Measurements from ENCODE around the gene SPP2.

The SPP2 gene

GRCh38 chr2:234044157-234044556 is 6.3 kb upstream of the SPP2 start:
- no peak for DNase-seq

GRCh38 chr2:234046521-234046920 is 4.0 kb upstream of the SPP2 start:
- no peak for DNase-seq

GRCh38 chr2:234047361-234047760 is 3.1 kb upstream of the SPP2 start:
- no peak for DNase-seq

DNA sequence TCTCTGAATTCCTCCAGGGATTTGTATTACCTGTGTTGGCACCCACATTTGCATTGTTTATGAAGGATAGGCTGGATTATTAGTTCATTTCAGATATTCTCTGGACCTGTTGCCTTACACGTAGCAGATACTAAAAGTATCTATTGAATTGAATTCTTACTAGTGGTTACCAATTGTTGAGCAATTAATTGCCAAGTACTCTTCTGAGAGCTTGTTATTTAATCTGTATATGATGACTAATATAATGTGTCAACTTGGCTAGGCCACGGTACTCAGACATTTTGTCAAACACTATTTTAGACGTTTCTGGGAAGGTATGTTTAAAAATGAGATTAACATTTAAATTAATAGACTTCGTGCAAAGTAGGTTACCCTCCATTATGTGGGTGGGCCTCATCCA is 2.5 kb upstream of the SPP2 start:
- no peak for DNase-seq

- no peak for DNase-seq
Measured at GRCh38 chr2:234051374-234052070, 1.0 kb downstream of the SPP2 start.

DNA sequence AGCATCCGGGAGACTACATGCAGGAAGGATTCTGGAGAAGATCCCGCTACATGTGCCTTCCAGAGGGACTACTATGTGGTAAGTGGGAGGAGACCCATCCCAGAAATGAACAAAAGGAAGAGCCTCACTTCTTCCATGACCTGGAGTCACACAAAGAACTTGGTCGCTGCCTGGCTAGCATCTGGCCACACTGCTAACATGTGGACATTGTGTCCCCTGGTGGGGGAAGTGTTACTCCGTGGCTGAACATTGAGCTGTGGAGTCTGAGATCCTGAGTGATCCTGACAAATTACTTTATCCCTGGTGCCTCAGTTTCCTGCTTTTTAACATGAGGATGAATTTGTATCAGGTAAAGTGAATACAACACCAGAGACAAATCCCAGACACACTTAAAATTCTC is 8.4 kb downstream of the SPP2 start:
- DNase-seq = no peak

GRCh38 chr2:234060236-234060635 is 9.7 kb downstream of the SPP2 start:
- no peak for DNase-seq

- no peak for DNase-seq
Measured at GRCh38 chr2:234061624-234062257, 11.2 kb downstream of the SPP2 start.

DNA sequence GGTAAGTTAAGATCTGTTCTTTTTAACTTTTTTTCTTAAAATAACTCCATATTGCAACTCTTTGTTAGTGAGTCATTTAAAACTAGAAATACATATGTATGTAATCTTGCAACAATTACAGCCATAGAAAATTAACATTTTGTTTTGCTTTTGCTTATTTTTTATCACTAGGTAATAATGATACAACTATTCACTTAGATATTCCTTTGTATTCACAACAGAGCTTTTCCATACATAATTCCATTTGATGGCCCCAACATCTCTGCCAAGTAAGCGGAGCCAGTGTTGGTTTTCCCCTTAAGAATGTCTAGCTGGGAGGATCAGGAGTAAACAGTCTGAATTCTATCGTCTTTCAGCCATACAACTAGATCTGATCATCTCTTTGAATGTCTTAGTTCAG is 16.1 kb downstream of the SPP2 start:
- DNase-seq = no peak

- DNase-seq = no peak
Measured at GRCh38 chr2:234071664-234072063, 21.2 kb downstream of the SPP2 start.

DNA sequence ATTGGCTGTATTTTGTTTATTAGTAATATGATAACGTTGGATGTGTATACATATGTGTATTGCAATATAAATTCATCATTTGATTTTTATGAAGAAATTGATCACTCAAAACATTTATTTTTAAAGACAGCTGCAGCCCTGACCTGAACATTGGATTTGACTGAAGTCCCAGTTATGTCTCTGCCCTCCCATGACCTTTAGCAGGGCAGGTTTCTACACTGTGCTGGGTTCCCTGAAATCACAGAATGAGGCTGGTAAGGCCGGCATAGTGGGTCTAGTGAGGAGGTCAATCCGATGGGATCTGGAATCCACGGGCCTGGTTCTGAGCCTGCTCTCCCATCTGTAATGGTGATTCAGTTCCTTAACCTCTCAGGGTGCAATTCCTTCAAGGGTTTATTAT is 22.0 kb downstream of the SPP2 start:
- DNase-seq = no peak

DNA sequence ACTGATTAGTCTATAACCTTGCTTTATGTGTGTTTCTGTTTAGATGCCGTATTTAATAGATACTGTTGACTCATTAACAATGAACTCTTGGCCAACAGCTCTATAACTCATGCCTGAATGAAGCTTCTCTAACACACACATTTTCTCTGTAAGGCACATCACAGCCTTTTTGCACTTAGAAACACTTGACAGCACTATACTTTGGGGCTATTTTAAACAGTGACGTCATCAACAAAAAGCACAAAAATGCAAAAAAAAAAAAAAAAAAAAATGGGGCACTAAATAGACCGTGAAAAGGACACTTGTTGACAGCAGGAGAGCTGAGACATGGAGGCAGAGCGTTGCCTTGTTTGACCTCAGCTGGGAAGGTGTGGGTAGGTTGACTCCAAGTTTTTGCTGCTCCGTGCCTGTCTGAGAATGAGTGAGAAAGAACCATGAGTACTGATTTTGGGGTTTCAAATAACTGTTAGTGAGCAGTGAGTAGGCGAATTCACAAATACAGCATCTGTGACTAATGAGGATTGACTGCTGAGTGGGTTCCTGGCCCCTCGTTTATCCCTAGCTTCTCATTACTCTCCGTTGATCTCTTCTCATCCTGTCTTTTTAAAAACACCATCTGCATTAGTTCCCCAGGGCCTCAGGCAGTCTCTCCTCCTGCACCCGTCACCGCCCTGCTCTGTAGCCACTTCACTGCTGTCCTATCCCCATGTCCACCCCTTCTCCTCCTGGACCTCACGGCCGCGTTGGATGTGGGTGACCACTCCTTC is 24.4 kb downstream of the SPP2 start:
- DNase-seq = no peak

GRCh38 chr2:234075518-234075915 is 25.0 kb downstream of the SPP2 start:
- no peak for DNase-seq

DNA sequence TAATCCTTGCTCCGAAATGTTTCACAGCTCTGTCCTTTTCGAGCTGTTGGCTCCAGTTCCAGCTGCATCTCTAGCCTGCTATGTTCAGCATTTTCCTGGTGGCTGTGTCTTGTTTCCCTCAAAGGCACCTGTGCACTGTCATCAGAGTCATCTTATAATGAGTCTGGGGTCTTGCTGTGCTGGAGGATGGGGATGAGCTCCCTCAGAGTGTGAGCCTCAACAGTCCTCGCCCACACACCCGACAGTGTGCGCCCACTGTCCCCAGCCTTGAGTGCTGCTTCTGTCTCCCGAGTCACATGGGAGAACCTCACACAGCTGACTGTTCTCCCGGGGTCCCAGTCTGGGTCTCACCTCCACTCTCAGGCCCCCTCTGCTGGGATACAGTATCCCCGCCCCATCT is 25.4 kb downstream of the SPP2 start:
- DNase-seq = no peak

DNA sequence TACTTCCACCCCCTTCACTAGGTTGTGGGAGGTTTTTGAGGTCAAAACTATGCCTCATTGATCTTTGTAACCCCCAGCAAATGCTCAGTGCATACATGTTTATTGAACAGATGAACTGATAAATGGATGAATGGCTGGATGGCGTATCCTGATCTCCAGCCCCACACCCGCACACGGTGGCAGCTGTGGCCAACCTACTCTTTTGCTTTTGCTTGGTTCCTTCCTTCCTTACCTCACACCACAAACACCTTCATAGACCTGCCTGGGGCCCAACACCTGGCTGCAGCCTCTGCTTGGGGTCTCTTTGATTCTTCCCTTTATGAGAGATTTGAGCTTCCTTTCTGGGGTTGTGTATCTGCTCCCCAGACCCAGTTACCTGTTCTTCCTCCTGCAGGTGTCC is 25.9 kb downstream of the SPP2 start:
- DNase-seq = no peak

GRCh38 chr2:234078129-234078528 is 27.6 kb downstream of the SPP2 start:
- no peak for DNase-seq

DNA sequence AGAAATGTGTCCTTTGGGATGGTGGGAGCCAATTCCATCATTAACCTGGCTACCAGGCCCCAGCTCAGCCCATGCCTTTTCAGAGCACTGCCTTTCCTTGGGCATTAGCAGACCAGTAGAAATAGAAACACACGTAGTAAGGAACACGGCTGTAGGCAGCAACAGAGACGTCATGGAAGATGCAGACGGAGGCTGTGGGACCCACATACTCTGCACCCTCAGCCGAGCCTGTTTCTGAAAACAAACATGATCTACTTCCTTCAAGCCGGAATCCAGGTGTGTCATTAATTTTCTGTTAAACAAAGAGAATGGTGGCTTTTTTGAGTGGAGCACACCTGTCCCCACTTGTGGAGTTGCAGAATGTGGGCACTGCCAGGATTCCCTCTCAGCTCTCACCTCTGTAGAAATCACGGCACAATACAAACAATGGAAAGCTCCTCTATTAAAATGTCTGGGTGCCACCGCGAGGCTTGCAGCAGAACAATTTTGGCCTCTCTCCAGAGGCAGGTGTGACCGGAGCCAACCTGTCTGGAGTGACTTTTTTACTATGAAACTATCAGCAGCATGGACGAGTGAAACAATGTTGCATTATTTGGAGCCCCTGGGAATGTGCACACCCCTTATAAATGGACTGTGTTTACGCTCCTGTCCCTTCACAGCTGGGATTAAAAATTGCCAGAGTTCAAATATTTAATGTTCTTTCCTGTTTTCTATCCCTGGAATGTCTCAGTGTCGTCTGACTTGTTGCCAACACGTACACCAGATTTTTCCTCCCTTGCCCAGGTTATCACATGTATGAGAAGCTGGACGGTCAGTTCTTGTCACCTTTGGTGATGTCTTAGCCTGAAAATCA is 31.7 kb downstream of the SPP2 start:
- DNase-seq = no peak

- DNase-seq = no peak
Measured at GRCh38 chr2:234083572-234084348, 33.3 kb downstream of the SPP2 start.

DNA sequence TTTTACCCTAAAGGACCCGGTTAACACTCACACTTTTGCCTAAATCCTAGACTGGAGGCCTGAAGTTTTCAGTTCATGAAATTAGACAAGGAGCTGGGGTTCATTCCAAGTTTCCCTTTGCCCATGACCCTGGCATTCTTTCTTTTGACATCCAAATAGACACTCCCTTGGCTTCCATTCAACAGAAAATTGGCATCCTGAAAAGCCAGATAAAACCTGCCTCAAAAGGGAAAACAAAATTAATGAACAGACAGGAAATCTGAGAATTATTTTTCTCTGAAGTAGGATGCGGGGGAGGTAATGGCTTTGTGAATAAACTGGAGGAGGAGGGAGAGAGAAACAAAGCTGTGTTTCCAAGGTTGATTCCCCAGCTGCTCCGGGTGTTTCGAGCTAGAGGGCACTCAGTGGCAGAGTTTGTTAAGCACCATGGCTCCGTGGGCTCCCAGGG is 41.0 kb downstream of the SPP2 start:
- DNase-seq = no peak

DNA sequence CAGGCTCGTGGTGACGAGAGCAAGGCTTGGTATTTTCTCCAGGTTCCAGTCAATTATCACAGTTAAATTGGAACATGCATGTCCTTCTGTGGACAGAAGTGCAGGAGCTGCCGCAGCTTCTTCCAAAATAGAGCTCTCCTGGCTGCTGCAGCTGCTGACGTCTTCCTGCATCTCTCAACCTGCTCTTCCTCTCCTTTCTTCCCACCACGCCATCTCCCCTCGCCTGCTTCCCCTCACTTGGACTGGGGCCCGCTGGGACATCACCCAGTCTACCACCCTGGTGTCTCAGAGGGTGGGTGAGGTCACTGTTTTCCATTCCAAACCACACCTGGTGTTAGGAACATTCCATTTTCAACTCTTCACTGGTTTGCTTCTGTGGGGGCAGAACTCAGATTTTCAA is 41.4 kb downstream of the SPP2 start:
- no peak for DNase-seq

DNA sequence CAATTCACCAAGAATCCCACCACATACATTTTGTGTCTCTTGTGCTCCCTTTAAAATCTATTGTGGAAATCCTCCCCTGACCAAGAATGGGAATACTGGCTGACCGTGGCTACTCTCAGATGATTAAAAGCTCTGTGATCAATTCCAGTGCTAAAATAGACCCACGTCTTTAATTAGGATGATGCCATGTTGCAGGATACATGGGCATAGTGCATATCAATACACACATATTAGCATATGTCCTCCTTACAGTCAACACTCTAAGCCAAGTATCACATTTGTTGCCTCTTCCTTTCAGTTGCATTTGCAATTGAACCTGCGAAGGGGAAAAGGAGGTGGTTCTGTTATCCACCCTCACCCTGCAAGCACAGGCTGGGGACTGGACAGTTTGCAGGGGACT is 41.8 kb downstream of the SPP2 start:
- DNase-seq = no peak

DNA sequence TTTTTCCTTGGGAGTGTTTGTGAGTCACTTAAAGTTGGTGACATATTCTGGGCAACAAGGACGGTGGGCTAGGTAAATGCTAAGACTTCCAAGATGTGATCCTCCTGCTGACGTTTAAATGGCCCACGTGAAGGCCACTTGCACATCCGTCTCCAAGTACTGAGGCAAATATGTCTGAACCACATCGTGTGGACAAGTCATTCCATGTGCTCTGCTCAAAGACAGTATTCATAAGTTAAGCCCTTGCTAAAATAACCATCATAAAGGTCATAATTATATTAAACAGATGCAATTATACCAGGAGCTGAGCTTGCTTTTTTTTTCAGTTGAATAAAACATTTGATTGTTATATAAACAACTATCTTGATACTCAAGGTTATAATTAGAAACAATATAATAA is 44.8 kb downstream of the SPP2 start:
- no peak for DNase-seq
